A549 (cell line): ENCODE data around the gene MED10. TPM values are rescaled to one million over a fixed set of nuclear protein-coding genes. Genes with fewer than 3 reads are reported as not detected.

Source experiments
- ATAC-seq, 2 experiments: fragments of 200-7000 bp in 1 of 2; fragments of >200 bp in 1 of 2; cut with Nextera tagmentation in 1 of 2; cut with Tn5 transposase in 1 of 2; 3 replicates each; pipeline versions ENCODE4 v1.8.0 to v1.9.1; 2018 to 2020; ENCODE audit warnings: mild to moderate bottlenecking in 1 of 2, moderate library complexity in 1 of 2
- CTCF ChIA-PET: fragments of 300-600 bp; sonication (Branson Sonifier 250); formaldehyde crosslinking; extraction: SDS; loops from one replicate; lab custom pipeline; 2021; ENCODE audit warnings: antibody characterized with exemption, inconsistent platforms; lab: Yijun Ruan, JAX
- POLR2A ChIA-PET: fragments of 350-600 bp; formaldehyde crosslinking; extraction: SDS; loops from one replicate; lab custom pipeline; 2021; ENCODE audit warnings: antibody characterized with exemption, inconsistent platforms; lab: Yijun Ruan, JAX
- DNase-seq, 2 experiments: peaks; one replicate each; pipeline versions ENCODE4 v3.0.0 to v3.0.0-alpha.2; 2011 to 2016; ENCODE audit warnings: low read depth in 1 of 2, low spot score in 1 of 2
- FAIRE-seq: peaks from 2 replicates; lab custom pipeline; 2011; peaks lifted over from hg19 to GRCh38; lab: Jason Lieb, UNC
- H3K27ac ChIP-seq, 2 experiments: fragments of >200 bp; sonication (Bioruptor Twin); formaldehyde crosslinking; 3 replicates each; pipeline ENCODE4 v1.5.1; 2016 to 2017
- H3K4me1 ChIP-seq: fragments of >200 bp; sonication (Bioruptor Twin); formaldehyde crosslinking; 3 replicates; pipeline ENCODE4 v1.6.1; 2016
- H3K4me2 ChIP-seq: fragments of >200 bp; sonication (Bioruptor Twin); formaldehyde crosslinking; 3 replicates; pipeline ENCODE4 v1.6.1; 2016
- H3K4me3 ChIP-seq: fragments of >200 bp; sonication (Bioruptor Twin); formaldehyde crosslinking; 3 replicates; pipeline ENCODE4 v1.5.1; 2016
- H3K9me3 ChIP-seq: fragments of >200 bp; sonication (Bioruptor Twin); formaldehyde crosslinking; 3 replicates; pipeline ENCODE4 v1.6.1; 2016
- ATOH8 ChIP-seq: fragments of 250-450 bp; sonication (Bioruptor Pico); IDR thresholded peaks from 2 replicates; pipeline ENCODE4 v1.5.0; 2020; ENCODE audit warnings: low read depth, mild to moderate bottlenecking, moderate library complexity
- BCL3 ChIP-seq: fragments of >200 bp; sonication (Bioruptor Twin); formaldehyde crosslinking; IDR thresholded peaks from 3 replicates; pipeline ENCODE4 v1.6.1; 2016
- BHLHE40 ChIP-seq: IDR thresholded peaks from 2 replicates; pipeline ENCODE4 v1.6.1; 2012; ENCODE audit warnings: low read depth, low read length, inconsistent platforms
- CBX8 ChIP-seq: fragments of 200-600 bp; sonication (generic); IDR thresholded peaks from 2 replicates; pipeline ENCODE4 v1.6.1; 2016
- CEBPB ChIP-seq, 2 experiments: fragments of >200 bp in 1 of 2; sonication (Bioruptor Twin) in 1 of 2; formaldehyde crosslinking in 1 of 2; IDR thresholded peaks; 2 replicates each; pipeline ENCODE4 v1.6.1; 2012 to 2016
- EHF ChIP-seq: fragments of 250-450 bp; sonication (Bioruptor Pico); IDR thresholded peaks from 2 replicates; pipeline ENCODE4 v1.5.0; 2020; ENCODE audit warnings: mild to moderate bottlenecking
- EHMT2 ChIP-seq: fragments of 200-600 bp; sonication (generic); IDR thresholded peaks from 2 replicates; pipeline ENCODE4 v1.6.1; 2016; ENCODE audit warnings: antibody characterized with exemption, low read depth, mild to moderate bottlenecking, moderate library complexity
- ELK1 ChIP-seq: fragments of 150-350 bp; IDR thresholded peaks from 2 replicates; pipeline ENCODE4 v1.6.1; 2014; ENCODE audit warnings: low read depth, mild to moderate bottlenecking, low read length
- FOSB ChIP-seq: fragments of 250-450 bp; sonication (Bioruptor Pico); IDR thresholded peaks from 2 replicates; pipeline ENCODE4 v1.5.0; 2020; ENCODE audit warnings: mild to moderate bottlenecking, moderate library complexity
- FOXS1 ChIP-seq: fragments of 250-450 bp; sonication (Bioruptor Pico); IDR thresholded peaks from 2 replicates; pipeline ENCODE4 v1.5.0; 2020; ENCODE audit warnings: mild to moderate bottlenecking, moderate library complexity
- HEYL ChIP-seq: fragments of 250-450 bp; sonication (Bioruptor Pico); IDR thresholded peaks from 2 replicates; pipeline ENCODE4 v1.8.0; 2021; ENCODE audit warnings: mild to moderate bottlenecking, moderate library complexity
- HOXB13 ChIP-seq: fragments of 250-450 bp; sonication (Bioruptor Pico); IDR thresholded peaks from 2 replicates; pipeline ENCODE4 v1.5.0; 2020; ENCODE audit warnings: low read depth, mild to moderate bottlenecking, moderate library complexity
- KDM1A ChIP-seq: fragments of 200-600 bp; sonication (generic); IDR thresholded peaks from 2 replicates; pipeline ENCODE4 v1.6.1; 2016; ENCODE audit warnings: low read depth, mild to moderate bottlenecking
- MAX ChIP-seq: IDR thresholded peaks from 2 replicates; pipeline ENCODE4 v1.6.1; 2012
- MYC ChIP-seq: IDR thresholded peaks from 2 replicates; pipeline ENCODE4 v1.6.1; 2012; ENCODE audit warnings: mild to moderate bottlenecking, inconsistent platforms, low read length, improper control_type of control experiment, borderline replicate concordance
- NPAS2 ChIP-seq: fragments of 250-450 bp; sonication (Bioruptor Pico); IDR thresholded peaks from 2 replicates; pipeline ENCODE4 v1.8.0; 2022; ENCODE audit warnings: mild to moderate bottlenecking, moderate library complexity, borderline replicate concordance
- PHF8 ChIP-seq: fragments of 200-600 bp; sonication (generic); IDR thresholded peaks from 2 replicates; pipeline ENCODE4 v1.6.1; 2016; ENCODE audit warnings: low read depth, mild to moderate bottlenecking, antibody characterized with exemption, moderate library complexity, borderline replicate concordance
- POLR2AphosphoS2 ChIP-seq: conservative IDR thresholded peaks from 2 replicates; pipeline ENCODE4 v1.6.1; 2012; ENCODE audit warnings: low read length, improper control_type of control experiment, inconsistent platforms
- RCOR1 ChIP-seq: fragments of 150-350 bp; IDR thresholded peaks from 2 replicates; pipeline ENCODE4 v1.6.1; 2014; ENCODE audit warnings: antibody characterized with exemption, low read length, low read depth
- RNF2 ChIP-seq: fragments of 200-600 bp; sonication (generic); IDR thresholded peaks from 2 replicates; pipeline ENCODE4 v1.6.1; 2016; ENCODE audit warnings: low read depth, mild to moderate bottlenecking, antibody characterized with exemption, moderate library complexity, borderline replicate concordance
- SMC3 ChIP-seq: fragments of >200 bp; sonication (Bioruptor Twin); formaldehyde crosslinking; IDR thresholded peaks from 3 replicates; pipeline ENCODE4 v1.6.1; 2018; ENCODE audit warnings: inconsistent platforms
- SREBF2 ChIP-seq: fragments of 450-650 bp; IDR thresholded peaks from 2 replicates; pipeline ENCODE4 v1.6.1; 2014; ENCODE audit warnings: mild to moderate bottlenecking, moderate library complexity
- ZFP36 ChIP-seq: fragments of 450-650 bp; IDR thresholded peaks from 2 replicates; pipeline ENCODE4 v1.6.1; 2014; ENCODE audit warnings: borderline replicate concordance; ENCODE audit not compliant: partially characterized antibody
- ZSCAN20 ChIP-seq: fragments of 250-450 bp; sonication (Bioruptor Pico); IDR thresholded peaks from 2 replicates; pipeline ENCODE4 v1.8.0; 2022; ENCODE audit warnings: mild to moderate bottlenecking, moderate library complexity
- WGBS: methylation state at CpG from one replicate; pipeline ENCODE4 v1.1.6; 2017; ENCODE audit errors: missing lambda C conversion rate; 5-methylcytosine and 5-hydroxymethylcytosine counted together
- polyA plus RNA-seq, 4 experiments: library from polyadenylated mRNA; depleted of rRNA in 3 of 4; stranded (reverse); fragments of >200 nt; fragmentation: RNase III in 1 of 4; extraction: RNeasy Plus Mini Kit Qiagen cat#74134 plus additional on column Dnase treatment in 1 of 4; gene quantifications; 2 replicates in 3 of 4; 3 replicates in 1 of 4; pipeline ENCODE4 v1.2.3, GENCODE V29; 2011 to 2017

MED10 gene
- polyA plus RNA-seq, 2 of the 4 experiments (the other 2 are of a cell fraction), result 56.7 to 59.4 TPM

DNA sequence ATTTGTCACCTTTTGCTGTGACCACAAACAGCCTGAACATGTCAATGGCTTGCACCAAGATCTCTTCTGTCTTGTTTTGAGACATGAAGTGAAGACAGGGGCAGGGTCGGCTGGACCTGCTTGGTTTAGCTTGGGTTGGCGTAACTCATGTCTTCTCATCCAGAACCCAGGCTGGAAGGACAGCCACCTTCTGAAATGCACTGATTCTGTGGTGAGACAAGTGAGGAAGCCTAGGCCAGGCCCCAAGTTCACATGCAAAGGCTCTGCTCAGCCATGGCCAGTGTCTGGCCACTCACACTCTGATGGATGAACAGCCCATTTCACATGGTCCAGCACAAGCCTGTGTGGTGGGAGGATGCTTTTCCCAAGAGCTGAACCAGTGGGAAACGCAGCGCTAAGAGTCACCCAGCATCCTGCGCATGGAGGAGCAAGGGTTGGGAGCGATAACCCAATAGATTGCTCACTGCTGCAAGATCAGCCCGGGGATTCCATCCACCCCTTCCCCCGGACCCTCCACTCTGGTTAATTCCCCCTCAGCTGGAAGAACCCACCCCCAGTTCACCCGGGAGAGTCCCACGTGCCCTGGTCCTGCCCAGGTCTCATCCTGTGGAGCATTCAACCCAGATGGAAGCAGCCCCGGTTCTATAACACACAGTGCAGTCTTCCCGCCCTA, 16.2 kb upstream of the MED10 start:
- no peaks in the 10 kb centered on the region for H3K4me1 ChIP-seq
- no peak overlapping the region for H3K4me2 ChIP-seq
- POLR2A ChIA-PET, result no interaction called here
- H3K9me3 ChIP-seq, result peaks cover 9% of the 10 kb centered on the region; the same call in 2 of the 3 replicates
- TF ChIP-seq HOXB13 (CRISPR knock-in tag), result no peak
- TF ChIP-seq RCOR1, result no peak
- no peak for TF ChIP-seq HEYL (CRISPR knock-in tag)
- no peak for TF ChIP-seq RNF2
- TF ChIP-seq MAX, result no peak
- no peak for TF ChIP-seq PHF8
- no peak for TF ChIP-seq ELK1
- TF ChIP-seq SMC3, result no peak
- no peak for TF ChIP-seq FOSB (CRISPR knock-in tag)
- TF ChIP-seq ZSCAN20 (CRISPR knock-in tag), result no peak
- no peak for TF ChIP-seq EHF (CRISPR knock-in tag)
- no peak for TF ChIP-seq EHMT2
- no peak for TF ChIP-seq MYC
- TF ChIP-seq NPAS2 (CRISPR knock-in tag), result no peak
- TF ChIP-seq FOXS1 (CRISPR knock-in tag), result no peak
- no peak for TF ChIP-seq SREBF2
- no peak for TF ChIP-seq CBX8
- TF ChIP-seq BCL3, result no peak
- TF ChIP-seq, all 56 proteins: peak for 0
- FAIRE-seq, result no peak
- WGBS, result 29% methylated on average over 12 of the region's 12 CpGs
- ATAC-seq, result no peak
- Histone ChIP-seq H3K4me3 (no peak overlapping the region), H3K27ac (no peak overlapping the region)
- DNase-seq, result no peak
- CTCF ChIA-PET, result interaction anchor here (1.1 kb wide), 1 partner anchor 41 kb away, joined by 3 read pairs; no protein-coding TSS in a partner anchor

- FAIRE-seq, result no peak
- no peak for ATAC-seq
- ChIA-PET CTCF (no interaction called here), POLR2A (no interaction called here)
- H3K4me3 ChIP-seq, result no peak overlapping the region
- TF ChIP-seq POLR2AphosphoS2 (no peak), MYC (no peak), ATOH8 (no peak), ZFP36 (no peak), BHLHE40 (no peak), KDM1A (no peak), SREBF2 (no peak), CEBPB (IDR thresholded peaks at IDR 0.05) (no peak)
- no peaks in the 10 kb centered on the region for H3K4me1 ChIP-seq
- 7% methylated on average over 2 of the region's 2 CpGs for WGBS
- no peak for DNase-seq
- no peak overlapping the region for H3K27ac ChIP-seq
- H3K9me3 ChIP-seq, result peaks cover 9% of the 10 kb centered on the region; the same call in 2 of the 3 replicates
- no peak overlapping the region for H3K4me2 ChIP-seq
Observed at GRCh38 chr5:6393596-6394194, 15.3 kb upstream of the MED10 start.
